GM10248 (cell line): Measurements from ENCODE around the gene CLEC14A.

Source experiments
- CTCF ChIA-PET: fragments of 300-600 bp; sonication (Branson Sonifier 250); formaldehyde crosslinking; extraction: SDS; loops from one replicate; lab custom pipeline; 2021; ENCODE audit warnings: antibody characterized with exemption; lab: Yijun Ruan, JAX
- POLR2A ChIA-PET: fragments of 350-650 bp; sonication (Branson Sonifier 250); formaldehyde crosslinking; extraction: SDS; loops from one replicate; lab custom pipeline; 2020; ENCODE audit warnings: antibody characterized with exemption; lab: Yijun Ruan, JAX
- DNase-seq: peaks from one replicate; pipeline ENCODE4 v3.0.0; 2012; ENCODE audit errors: extremely low spot score
- TF ChIP-seq, protein P1 (sequence below): IDR thresholded peaks from 2 replicates; pipeline ENCODE4 v1.5.1; 2012; ENCODE audit warnings: mild to moderate bottlenecking, low read depth; ENCODE audit errors: extremely low read depth, missing control alignments, control extremely low read depth

CLEC14A gene

DNA sequence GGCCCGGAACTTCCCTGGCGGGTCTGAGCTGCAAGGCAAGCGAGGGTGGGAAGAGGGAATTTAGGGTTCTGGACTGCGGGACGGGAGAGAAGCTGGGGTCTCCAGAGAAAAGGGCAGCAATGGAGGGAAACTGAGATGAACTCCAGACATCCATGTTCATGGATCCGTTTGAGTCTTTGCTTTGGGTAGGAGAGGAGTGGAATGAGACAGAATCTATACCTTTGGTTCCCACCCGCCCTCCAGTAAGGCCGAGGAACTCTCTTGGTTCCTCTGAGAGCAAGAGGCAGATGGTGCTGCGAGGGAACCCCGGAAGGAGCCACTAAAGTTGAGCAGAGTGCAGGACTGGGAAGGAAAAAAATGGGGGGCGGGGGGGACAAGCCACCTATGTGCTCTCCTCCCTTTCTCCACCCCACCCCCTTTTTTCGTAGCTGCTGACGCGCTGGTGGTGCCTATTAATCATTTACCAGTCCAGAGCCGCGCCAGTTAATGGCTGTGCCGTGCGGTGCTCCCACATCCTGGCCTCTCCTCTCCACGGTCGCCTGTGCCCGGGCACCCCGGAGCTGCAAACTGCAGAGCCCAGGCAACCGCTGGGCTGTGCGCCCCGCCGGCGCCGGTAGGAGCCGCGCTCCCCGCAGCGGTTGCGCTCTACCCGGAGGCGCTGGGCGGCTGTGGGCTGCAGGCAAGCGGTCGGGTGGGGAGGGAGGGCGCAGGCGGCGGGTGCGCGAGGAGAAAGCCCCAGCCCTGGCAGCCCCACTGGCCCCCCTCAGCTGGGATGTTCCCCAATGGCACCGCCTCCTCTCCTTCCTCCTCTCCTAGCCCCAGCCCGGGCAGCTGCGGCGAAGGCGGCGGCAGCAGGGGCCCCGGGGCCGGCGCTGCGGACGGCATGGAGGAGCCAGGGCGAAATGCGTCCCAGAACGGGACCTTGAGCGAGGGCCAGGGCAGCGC lies 47.0 kb downstream of the CLEC14A start:
- TF ChIP-seq, protein P1, sequence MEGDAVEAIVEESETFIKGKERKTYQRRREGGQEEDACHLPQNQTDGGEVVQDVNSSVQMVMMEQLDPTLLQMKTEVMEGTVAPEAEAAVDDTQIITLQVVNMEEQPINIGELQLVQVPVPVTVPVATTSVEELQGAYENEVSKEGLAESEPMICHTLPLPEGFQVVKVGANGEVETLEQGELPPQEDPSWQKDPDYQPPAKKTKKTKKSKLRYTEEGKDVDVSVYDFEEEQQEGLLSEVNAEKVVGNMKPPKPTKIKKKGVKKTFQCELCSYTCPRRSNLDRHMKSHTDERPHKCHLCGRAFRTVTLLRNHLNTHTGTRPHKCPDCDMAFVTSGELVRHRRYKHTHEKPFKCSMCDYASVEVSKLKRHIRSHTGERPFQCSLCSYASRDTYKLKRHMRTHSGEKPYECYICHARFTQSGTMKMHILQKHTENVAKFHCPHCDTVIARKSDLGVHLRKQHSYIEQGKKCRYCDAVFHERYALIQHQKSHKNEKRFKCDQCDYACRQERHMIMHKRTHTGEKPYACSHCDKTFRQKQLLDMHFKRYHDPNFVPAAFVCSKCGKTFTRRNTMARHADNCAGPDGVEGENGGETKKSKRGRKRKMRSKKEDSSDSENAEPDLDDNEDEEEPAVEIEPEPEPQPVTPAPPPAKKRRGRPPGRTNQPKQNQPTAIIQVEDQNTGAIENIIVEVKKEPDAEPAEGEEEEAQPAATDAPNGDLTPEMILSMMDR: no peak
- DNase-seq: no peak
- CTCF ChIA-PET: interaction anchor here (1.4 kb wide), 1 partner anchor 12 kb away, joined by 3 read pairs; no protein-coding TSS in a partner anchor
- POLR2A ChIA-PET: no interaction called here

DNA sequence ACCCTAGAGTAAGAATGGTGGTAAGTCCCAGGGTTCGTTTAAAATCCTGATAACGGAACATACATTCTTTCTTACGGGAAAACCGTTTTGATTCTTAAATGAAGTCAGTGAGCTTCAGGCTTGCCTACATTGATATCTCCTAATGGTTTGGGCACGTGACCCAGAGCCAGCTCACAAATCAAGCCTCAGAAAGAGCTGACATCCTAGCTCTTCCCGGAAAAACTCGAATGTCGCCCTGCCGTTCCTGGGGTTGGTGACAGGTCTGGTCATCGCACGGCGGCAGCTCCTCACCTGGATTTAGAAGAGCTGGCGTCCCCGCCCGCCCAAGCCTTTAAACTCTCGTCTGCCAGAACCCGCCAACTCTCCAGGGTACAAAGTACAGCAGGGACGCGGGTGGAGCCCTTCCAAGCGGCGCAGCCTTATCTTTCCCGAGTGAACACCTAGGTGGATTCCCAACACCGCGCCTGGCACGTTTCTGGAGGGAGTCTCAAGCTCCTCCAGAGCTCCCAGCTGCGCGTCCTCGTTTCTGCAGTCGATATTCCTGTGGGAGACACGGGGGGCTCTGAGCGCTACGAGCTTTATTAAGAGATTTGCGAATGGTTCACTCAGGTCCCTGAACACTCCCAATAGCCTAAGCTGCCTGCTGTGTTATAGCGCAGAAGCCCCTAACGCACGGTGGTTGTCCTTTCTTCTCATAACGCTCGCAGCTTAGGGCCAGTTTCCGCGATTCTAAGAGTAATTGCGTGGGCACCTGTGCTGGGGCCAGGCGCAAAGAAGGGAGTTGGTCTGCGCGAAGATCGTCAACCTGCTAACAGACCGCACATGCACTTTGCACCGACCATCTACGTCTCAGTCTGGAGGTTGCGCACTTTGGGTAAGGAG lies 47.9 kb downstream of the CLEC14A start, which contains the start of gene SSTR1:
Gene SSTR1 (plus strand): TSS at position 169 of the 882 bp plus-strand sequence. CDS start 1,486 bp downstream, outside the sequence.
- no peak for DNase-seq
- POLR2A ChIA-PET: no interaction called here
- TF ChIP-seq, protein P1: no peak
- CTCF ChIA-PET: interaction anchor here (1.4 kb wide), 1 partner anchor 11 kb away, joined by 3 read pairs; no protein-coding TSS in a partner anchor

DNA sequence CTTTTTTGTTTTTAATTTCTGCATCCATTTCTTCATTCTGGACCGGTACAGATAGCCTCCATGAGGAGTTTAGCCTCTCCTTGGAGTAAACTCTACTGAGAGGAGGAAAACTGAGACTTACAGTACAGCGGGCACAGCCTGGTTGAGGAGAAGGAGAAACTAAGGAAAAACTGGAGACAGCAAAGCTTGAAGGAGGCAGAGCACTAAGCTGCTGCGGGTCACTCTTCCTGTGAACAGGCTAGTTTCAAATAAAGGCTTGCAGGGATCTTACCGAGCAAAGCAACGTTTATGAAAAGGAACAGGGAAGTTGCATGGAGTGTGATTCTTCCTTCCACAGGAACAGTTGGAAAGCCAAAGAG lies 48.5 kb downstream of the CLEC14A start:
- ChIA-PET POLR2A (no interaction called here), CTCF (no interaction called here)
- no peak for DNase-seq
- TF ChIP-seq, protein P1: no peak

DNA sequence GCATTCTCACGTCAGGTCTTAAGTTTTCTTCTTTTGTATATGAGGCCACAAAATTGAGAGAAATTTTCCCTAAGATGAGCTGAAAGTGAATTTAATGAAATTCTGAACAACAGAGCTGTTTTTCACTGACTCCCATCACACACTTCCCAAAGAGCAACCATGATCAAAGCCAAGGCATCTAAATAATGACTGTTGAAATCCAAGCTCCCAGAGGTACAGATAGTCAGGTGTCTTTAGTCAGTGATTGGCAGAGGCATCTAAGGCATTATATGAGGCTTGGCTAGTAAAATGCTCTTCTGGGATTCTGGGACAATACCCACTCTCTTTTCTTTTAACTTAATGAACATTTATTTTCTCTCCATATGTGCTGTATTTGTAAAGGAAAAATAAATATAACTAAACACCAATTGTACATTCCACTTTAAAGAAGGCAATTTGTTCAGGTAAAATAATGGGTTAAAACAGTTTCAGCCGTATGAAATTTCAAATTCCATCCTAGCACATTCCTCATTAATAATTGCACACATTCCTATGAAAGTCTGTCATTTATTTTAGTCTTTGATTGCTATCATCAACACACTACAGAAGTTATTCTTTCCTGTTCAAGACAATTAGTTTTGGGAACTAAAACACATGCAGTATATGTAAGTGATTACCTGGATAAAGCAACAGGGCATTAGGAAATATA lies 49.1 kb downstream of the CLEC14A start:
- no peak for DNase-seq
- TF ChIP-seq, protein P1: no peak
- CTCF ChIA-PET: no interaction called here
- POLR2A ChIA-PET: no interaction called here

GRCh38 chr14:38205949-38206665 lies 49.8 kb downstream of the CLEC14A start:
- DNase-seq: no peak
- TF ChIP-seq, protein P1: no peak
- CTCF ChIA-PET: no interaction called here
- POLR2A ChIA-PET: no interaction called here
